ENCODE data around the gene TUBB2B. TPM values are rescaled to one million over a fixed set of nuclear protein-coding genes. Genes with fewer than 3 reads are reported as not detected.

TUBB2B gene
- total and polyA plus RNA-seq, 4 donors: 0.22 to 4.6 (median 3.2) TPM

GRCh38 chr6:3212261-3212660, 15.2 kb downstream of the TUBB2B start:
- TF ChIP-seq HNF4G (IDR thresholded peaks at IDR 0.05): no peak
- TF ChIP-seq EGR1 (IDR thresholded peaks at IDR 0.05; ENCODE audit: low read depth in 2 of 2): no peak
- no peak for TF ChIP-seq ATF3 (IDR thresholded peaks at IDR 0.05)
- no peak for TF ChIP-seq NR2F2 (IDR thresholded peaks at IDR 0.05)
- TF ChIP-seq GABPA (IDR thresholded peaks at IDR 0.05 in 1 of 2, conservative IDR thresholded peaks at IDR 0.05 in 1 of 2): no peak
- TF ChIP-seq FOXA1 (IDR thresholded peaks at IDR 0.05): no peak
- TF ChIP-seq ZBTB33 (IDR thresholded peaks at IDR 0.05): no peak
- no peak for TF ChIP-seq REST (IDR thresholded peaks at IDR 0.05)
- TF ChIP-seq MAX (IDR thresholded peaks at IDR 0.05): no peak
- no peak for TF ChIP-seq RXRA (IDR thresholded peaks at IDR 0.05)
- no peak for TF ChIP-seq SP1 (IDR thresholded peaks at IDR 0.05)
- TF ChIP-seq CTCF (IDR thresholded peaks at IDR 0.05; ENCODE audit: low read depth, low read length, missing input control): no peak
- TF ChIP-seq YY1 (IDR thresholded peaks at IDR 0.05): no peak
- TF ChIP-seq RAD21 (IDR thresholded peaks at IDR 0.05): no peak
- no peak for TF ChIP-seq JUND (IDR thresholded peaks at IDR 0.05)
- TF ChIP-seq HNF4A (conservative IDR thresholded peaks at IDR 0.05): no peak
- TF ChIP-seq FOXA2 (IDR thresholded peaks at IDR 0.05): no peak
- no peak for TF ChIP-seq TAF1 (conservative IDR thresholded peaks at IDR 0.05)
- Histone ChIP-seq H3K27me3 (ENCODE audit: control insufficient read depth in 4 of 4, insufficient read depth in 4 of 4, low read length in 3 of 4) (no peaks in the 10 kb centered on the region), H3K4me3 (ENCODE audit: low read depth in 1 of 3, low read length in 3 of 3) (no peak overlapping the region), H3K9ac (ENCODE audit: low read depth in 1 of 2, low read length in 2 of 2) (no peak overlapping the region), H3K36me3 (ENCODE audit: control insufficient read depth in 4 of 4, insufficient read depth in 3 of 4, low read depth in 1 of 4, low read length in 3 of 4) (no peaks in the 10 kb centered on the region), H3K9me3 (ENCODE audit: control insufficient read depth in 4 of 4, low read length in 3 of 4) (no peaks in the 10 kb centered on the region), H3K27ac (ENCODE audit: low read depth in 1 of 2, low read length in 2 of 2) (no peak overlapping the region), H3K4me1 (ENCODE audit: control insufficient read depth in 4 of 4, insufficient read depth in 4 of 4, low read length in 3 of 4) (no peaks in the 10 kb centered on the region)
- DNase-seq (ENCODE audit: low spot score): no peak
- WGBS: 94% methylated on average over 6 of the region's 6 CpGs
